ENCODE measurements around the gene PNPLA5.

- TF ChIP-seq TAF1 (CRISPR knock-in tag; IDR thresholded peaks at IDR 0.05) (no peak), BCL3 (CRISPR knock-in tag; IDR thresholded peaks at IDR 0.05) (no peak), ZNF724P (CRISPR knock-in tag; IDR thresholded peaks at IDR 0.05; ENCODE audit: borderline replicate concordance) (no peak), ARID2 (CRISPR knock-in tag; IDR thresholded peaks at IDR 0.05; ENCODE audit: borderline replicate concordance) (no peak), DR1 (CRISPR knock-in tag; IDR thresholded peaks at IDR 0.05) (no peak), EHMT2 (IDR thresholded peaks at IDR 0.05; ENCODE audit: borderline replicate concordance, low read depth, low read length) (no peak), ZBTB2 (CRISPR knock-in tag; IDR thresholded peaks at IDR 0.05; ENCODE audit: low read depth) (no peak)
Observed at GRCh38 chr22:43900206-43900605, 8.4 kb upstream of the PNPLA5 start.

Data from HepG2 (cell line).